Heart right ventricle (tissue), 16 donors: ENCODE data around the gene THBD. TPM values are rescaled to one million over a fixed set of nuclear protein-coding genes. Genes with fewer than 3 reads are reported as not detected.

ENCODE experiments used
- ATAC-seq, 8 donors: fragments of 200-7000 bp; cut with Tn5 transposase; one replicate each; pipeline ENCODE4 v1.9.1; 2020; ENCODE audit warnings: mild to moderate bottlenecking in 8 of 8, moderate library complexity in 8 of 8, moderate number of reproducible peaks in 1 of 8
- DNase-seq, 2 donors: peaks; one replicate each; pipeline ENCODE4 v3.0.0-alpha.2; 2020
- H3K27ac ChIP-seq, 10 donors: fragments of 200-600 bp; sonication (generic) in 2 of 10; one replicate each; pipeline versions ENCODE4 v1.5.0 to v1.8.0; 2020 to 2022; ENCODE audit warnings: mild to moderate bottlenecking in 3 of 10
- H3K27me3 ChIP-seq, 7 donors: fragments of 200-600 bp; one replicate each; pipeline ENCODE4 v1.8.0; 2021 to 2022; ENCODE audit warnings: mild to moderate bottlenecking in 2 of 7
- H3K36me3 ChIP-seq, 9 donors: fragments of 200-600 bp; sonication (generic) in 1 of 9; one replicate each; pipeline versions ENCODE4 v1.5.0 to v1.8.0; 2020 to 2022; ENCODE audit warnings: mild to moderate bottlenecking in 2 of 9
- H3K4me1 ChIP-seq, 9 donors: fragments of 200-600 bp; sonication (generic) in 1 of 9; one replicate each; pipeline versions ENCODE4 v1.5.0 to v1.8.0; 2020 to 2022; ENCODE audit warnings: mild to moderate bottlenecking in 4 of 9
- H3K4me3 ChIP-seq, 10 donors: fragments of 200-600 bp; sonication (generic) in 2 of 10; one replicate each; pipeline versions ENCODE4 v1.5.0 to v1.8.0; 2020 to 2022; ENCODE audit warnings: mild to moderate bottlenecking in 7 of 10, moderate library complexity in 2 of 10
- H3K9me3 ChIP-seq, 11 donors: fragments of 200-600 bp in 10 of 11; sonication (generic) in 2 of 11; one replicate each; pipeline versions ENCODE4 v1.5.0 to v1.8.0; 2013 to 2022; ENCODE audit warnings: mild to moderate bottlenecking in 2 of 11, control low read depth in 1 of 11, moderate library complexity in 1 of 11
- WGBS, 2 donors: extraction: QIAGEN DNeasy Blood & Tissue Kit; methylation state at CpG; one replicate each; pipeline ENCODE4 v1.1.7; 2013; ENCODE audit warnings: inconsistent platforms in 1 of 2; 5-methylcytosine and 5-hydroxymethylcytosine counted together
- intact Hi-C, 10 donors: fragments of 100-400 bp; cut with DNase I; formaldehyde crosslinking; loops; one replicate each; pipeline versions ENCODE4 v1.11.1 to v1.14.2; 2022
- polyA plus RNA-seq, 2 donors: library from polyadenylated mRNA; stranded (reverse); fragments of 200-250 nt; gene quantifications; one replicate each; pipeline ENCODE4 v1.2.3, GENCODE V29; 2013
- total RNA-seq, 10 donors: library from RNA; stranded (reverse); fragmentation: NEBNext Ultra II Directional in 3 of 10; extraction: Animal tissue kit (Norgen Biotek cat#: 25700) in 3 of 10; gene quantifications; one replicate each; pipeline versions ENCODE4 v1.2.1 to v1.2.4, GENCODE V29; 2021 to 2023
- TF ChIP-seq, protein P1 (sequence below), 9 donors: fragments of 200-600 bp; sonication (generic) in 2 of 9; IDR thresholded peaks; one replicate each; pipeline versions ENCODE4 v1.5.0 to v1.8.0; 2021 to 2022; ENCODE audit warnings: antibody characterized with exemption in 9 of 9, mild to moderate bottlenecking in 5 of 9, moderate library complexity in 1 of 9
- donor health status: Arrhythmogenic right ventricular cardiomyopathy.
- donor health status: ischemic (EF 13 %, LVEDD 7.1; RV severe dilation, severe dysfunction).
- donor health status: healthy with polysubstance abuse.
- donor health status: DM: no; HTN: yes; CAD: no.
- donor health status: DM: no; HTN: no; CAD: no.
- donor health status: ischemic (EF 25% LVEDD 6.9; RV normal size, moderate dysfunction).
- donor health status: ischemic (EF 25% LVEDD 5.7; RV mildly dilated, moderate dysfunction).
- donor health status: healthy.
- donor health status: DM: yes; HTN: yes; CAD: no.
- donor health status: Ischemic cardiomyopathy.
- donor health status: ischemic (EF 35%, LVEDD 5.7; RV mildly dilated, moderate dysfunction).
- donor health status: nonischemic (EF 11% LVEDD 7.7; RV severe dilation, severe dysfunction).
- donor health status: DM: yes; HTN: yes; CAD: no.
- donor health status: PGD.
- donor health status: ischemic (EF 29% LVEDD 5.4; RV normal size, mild dysfunction).
- donor health status: nonischemic (EF 23%, LVEDD 6.1; RV moderate dilation, normal function).

The THBD gene
- total and polyA plus RNA-seq, 12 donors: 11.1 to 61.0 (median 17.4) TPM

DNA sequence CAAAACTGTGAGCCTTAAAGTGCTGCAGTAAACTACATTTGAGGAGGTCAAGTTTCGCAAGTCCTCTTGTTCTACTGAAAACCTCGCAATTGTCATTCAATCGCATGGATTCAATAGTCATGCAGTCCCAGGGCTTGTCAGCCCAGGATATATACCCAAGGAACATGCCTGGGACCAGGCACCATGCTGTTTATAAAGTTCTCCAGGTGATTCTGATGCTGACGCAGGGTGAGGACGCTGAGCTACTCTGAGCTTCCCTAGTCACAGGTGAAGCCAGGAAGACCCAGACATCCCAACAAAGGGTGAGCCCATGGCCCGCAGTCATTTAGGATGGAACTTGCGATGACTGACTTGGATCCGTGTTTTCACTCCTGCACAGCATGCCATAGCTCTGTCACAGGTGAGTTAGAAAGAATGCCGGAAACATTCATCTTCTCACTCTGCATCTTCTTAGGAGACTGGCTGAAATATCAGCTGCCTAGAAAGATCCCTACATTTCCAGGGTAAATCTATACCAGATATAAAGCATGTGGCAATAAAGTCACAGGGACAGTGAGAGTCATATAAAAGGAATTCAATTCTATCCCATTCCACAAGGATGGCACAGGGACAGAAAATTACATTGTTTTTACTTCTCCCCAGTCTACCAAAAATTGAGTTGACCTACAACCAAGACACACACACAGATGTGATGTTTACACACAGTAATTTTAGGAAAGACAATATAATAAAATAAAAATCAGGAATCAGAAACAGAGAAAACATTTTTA is 41.4 kb downstream of the THBD start:
- TF ChIP-seq, protein P1, sequence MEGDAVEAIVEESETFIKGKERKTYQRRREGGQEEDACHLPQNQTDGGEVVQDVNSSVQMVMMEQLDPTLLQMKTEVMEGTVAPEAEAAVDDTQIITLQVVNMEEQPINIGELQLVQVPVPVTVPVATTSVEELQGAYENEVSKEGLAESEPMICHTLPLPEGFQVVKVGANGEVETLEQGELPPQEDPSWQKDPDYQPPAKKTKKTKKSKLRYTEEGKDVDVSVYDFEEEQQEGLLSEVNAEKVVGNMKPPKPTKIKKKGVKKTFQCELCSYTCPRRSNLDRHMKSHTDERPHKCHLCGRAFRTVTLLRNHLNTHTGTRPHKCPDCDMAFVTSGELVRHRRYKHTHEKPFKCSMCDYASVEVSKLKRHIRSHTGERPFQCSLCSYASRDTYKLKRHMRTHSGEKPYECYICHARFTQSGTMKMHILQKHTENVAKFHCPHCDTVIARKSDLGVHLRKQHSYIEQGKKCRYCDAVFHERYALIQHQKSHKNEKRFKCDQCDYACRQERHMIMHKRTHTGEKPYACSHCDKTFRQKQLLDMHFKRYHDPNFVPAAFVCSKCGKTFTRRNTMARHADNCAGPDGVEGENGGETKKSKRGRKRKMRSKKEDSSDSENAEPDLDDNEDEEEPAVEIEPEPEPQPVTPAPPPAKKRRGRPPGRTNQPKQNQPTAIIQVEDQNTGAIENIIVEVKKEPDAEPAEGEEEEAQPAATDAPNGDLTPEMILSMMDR (IDR thresholded peaks at IDR 0.05): no peak
- Histone ChIP-seq H3K4me1 (peaks cover 0 to 5% (median 2%) of the 10 kb centered on the region in 9 donors), H3K9me3 (no peaks in the 10 kb centered on the region), H3K36me3 (no peaks in the 10 kb centered on the region), H3K27me3 (no peaks in the 10 kb centered on the region), H3K27ac (no peak overlapping the region), H3K4me3 (no peak overlapping the region)
- ATAC-seq (no peak), DNase-seq (no peak)
- intact Hi-C loops: no loop called here
- WGBS, 2 donors: 89 to 97% methylated on average over 9 of the region's 9 CpGs

DNA sequence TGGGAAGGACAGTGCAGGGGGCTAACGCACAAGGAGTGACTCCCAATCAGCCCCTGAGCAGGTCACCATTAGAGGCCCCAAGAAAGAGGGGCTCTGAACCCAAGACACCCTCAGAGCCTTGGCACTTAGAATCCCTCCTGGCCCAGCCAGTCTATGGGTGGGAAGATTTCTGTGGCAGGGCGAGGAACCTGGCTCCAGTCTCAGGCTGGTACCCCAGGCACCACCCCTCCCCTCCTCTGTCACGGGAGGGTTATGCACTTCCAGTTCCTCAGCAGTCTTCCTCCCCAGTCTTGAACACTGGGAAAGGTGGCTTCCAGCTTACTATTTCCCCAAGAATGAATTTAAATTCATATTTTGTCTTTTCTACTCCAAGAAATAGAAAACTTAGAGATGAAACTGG is 42.0 kb downstream of the THBD start:
- H3K27ac ChIP-seq: no peak overlapping the region
- intact Hi-C loops: no loop called here
- H3K4me1 ChIP-seq: no peaks in the 10 kb centered on the region
- no peak for DNase-seq
- no peak overlapping the region for H3K4me3 ChIP-seq
- TF ChIP-seq, protein P1 (IDR thresholded peaks at IDR 0.05): no peak
- no peaks in the 10 kb centered on the region for H3K27me3 ChIP-seq
- H3K9me3 ChIP-seq: no peaks in the 10 kb centered on the region
- WGBS, 2 donors: 89 to 94% methylated on average over 3 of the region's 3 CpGs
- no peaks in the 10 kb centered on the region for H3K36me3 ChIP-seq
- no peak for ATAC-seq

DNA sequence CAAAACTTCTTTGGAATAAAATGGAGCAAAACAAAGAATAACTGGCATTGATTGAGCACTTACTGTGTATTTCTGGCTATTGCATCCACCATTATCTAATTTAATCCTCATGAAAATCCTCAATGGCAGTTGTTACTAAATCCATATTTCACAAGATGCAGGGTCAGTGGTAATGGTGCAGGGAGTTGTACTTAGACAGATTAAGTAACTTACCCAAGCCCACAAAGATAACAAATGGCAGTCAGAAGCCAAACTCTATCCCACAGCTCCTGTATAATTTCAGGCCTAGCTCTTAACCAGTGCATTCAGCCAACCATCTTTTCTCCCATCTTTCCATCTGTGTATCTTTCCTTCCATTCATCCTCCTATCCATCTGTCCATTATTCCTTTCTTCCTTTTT is 43.7 kb downstream of the THBD start:
- TF ChIP-seq, protein P1 (IDR thresholded peaks at IDR 0.05): no peak
- Histone ChIP-seq H3K27ac (no peak overlapping the region), H3K9me3 (no peaks in the 10 kb centered on the region), H3K4me3 (no peak overlapping the region), H3K36me3 (no peaks in the 10 kb centered on the region), H3K4me1 (no peaks in the 10 kb centered on the region), H3K27me3 (no peaks in the 10 kb centered on the region)
- no peak for DNase-seq
- intact Hi-C loops: no loop called here
- ATAC-seq: no peak

DNA sequence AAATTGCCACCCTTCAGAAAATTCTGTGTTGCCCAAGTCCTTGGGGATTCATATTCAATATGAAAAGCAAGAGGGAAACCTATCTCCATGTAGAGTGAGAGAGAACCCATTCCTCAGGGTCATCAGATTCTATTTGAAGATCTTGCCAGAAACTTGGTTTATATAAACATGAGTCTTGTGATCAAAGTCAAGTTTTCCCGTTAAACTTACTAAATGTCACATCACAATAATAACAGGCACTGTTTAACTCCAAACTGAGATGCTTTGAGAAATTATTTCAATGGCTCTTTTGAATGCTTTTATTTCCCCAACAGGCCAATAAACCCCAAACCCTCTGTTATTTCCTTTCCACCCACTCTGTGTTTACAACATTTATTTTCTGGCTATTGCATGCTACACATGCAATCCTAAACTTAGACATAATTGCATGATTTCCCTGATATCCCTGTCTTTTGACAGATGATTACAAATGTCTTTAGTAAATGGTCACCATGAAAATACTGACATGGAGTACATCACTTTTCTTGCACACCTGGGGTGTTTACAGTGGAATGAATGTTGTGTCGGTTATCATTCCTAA is 45.5 kb downstream of the THBD start:
- 84 to 91% methylated on average over 2 of the region's 2 CpGs for WGBS, 2 donors
- intact Hi-C loops: no loop called here

More for the DNA sequence above, 45.5 kb downstream of the THBD start:
- Histone ChIP-seq H3K4me3 (no peak overlapping the region), H3K4me1 (peaks cover 0 to 17% (median 0%) of the 10 kb centered on the region in 9 donors), H3K27me3 (no peaks in the 10 kb centered on the region), H3K36me3 (no peaks in the 10 kb centered on the region), H3K27ac (no peak overlapping the region), H3K9me3 (no peaks in the 10 kb centered on the region)
- DNase-seq: no peak
- TF ChIP-seq, protein P1 (IDR thresholded peaks at IDR 0.05): no peak
- no peak for ATAC-seq
